ENCODE measurements around the gene SLC35B2. TPM values are rescaled to one million over a fixed set of nuclear protein-coding genes. Genes with fewer than 3 reads are reported as not detected.

The SLC35B2 gene
- total and polyA plus RNA-seq, 9 of the 15 experiments (the other 6 are each of a cell fraction or from before 2014, with no cell fraction given), result 14.5 to 59.1 (median 47.1) TPM

GRCh38 chr6:44265007-44265721, 7.8 kb upstream of the SLC35B2 start, which contains the start of gene NFKBIE (continued):
- TF ChIP-seq, protein P1, sequence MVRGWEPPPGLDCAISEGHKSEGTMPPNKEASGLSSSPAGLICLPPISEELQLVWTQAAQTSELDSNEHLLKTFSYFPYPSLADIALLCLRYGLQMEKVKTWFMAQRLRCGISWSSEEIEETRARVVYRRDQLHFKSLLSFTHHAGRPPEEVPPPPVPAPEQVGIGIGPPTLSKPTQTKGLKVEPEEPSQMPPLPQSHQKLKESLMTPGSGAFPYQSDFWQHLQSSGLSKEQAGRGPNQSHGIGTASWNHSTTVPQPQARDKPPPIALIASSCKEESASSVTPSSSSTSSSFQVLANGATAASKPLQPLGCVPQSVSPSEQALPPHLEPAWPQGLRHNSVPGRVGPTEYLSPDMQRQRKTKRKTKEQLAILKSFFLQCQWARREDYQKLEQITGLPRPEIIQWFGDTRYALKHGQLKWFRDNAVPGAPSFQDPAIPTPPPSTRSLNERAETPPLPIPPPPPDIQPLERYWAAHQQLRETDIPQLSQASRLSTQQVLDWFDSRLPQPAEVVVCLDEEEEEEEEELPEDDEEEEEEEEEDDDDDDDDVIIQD (CRISPR knock-in tag; IDR thresholded peaks at IDR 0.05), result no peak
- TF ChIP-seq ATF7 (IDR thresholded peaks at IDR 0.05) (peak; percentile 33), KDM1A (IDR thresholded peaks at IDR 0.05) (no peak), ZNF146 (CRISPR knock-in tag; IDR thresholded peaks at IDR 0.05; ENCODE audit: unreplicated experiment) (no peak), KDM4B (IDR thresholded peaks at IDR 0.05; ENCODE audit: borderline replicate concordance in 2 of 2, low read depth in 1 of 2) (0 out of 4 replicates have a peak, but pooled peaks of 1 of the 2 experiments have one; percentile 12), RBFOX2 (IDR thresholded peaks at IDR 0.05; ENCODE audit: low read depth, low read length) (peak; percentile 84), TEAD4 (IDR thresholded peaks at IDR 0.05; ENCODE audit: low read length) (no peak; the same call in 1 of the 2 replicates), TEAD4 (CRISPR knock-in tag; IDR thresholded peaks at IDR 0.05; ENCODE audit: borderline replicate concordance) (no peak), THRAP3 (IDR thresholded peaks at IDR 0.05; ENCODE audit: borderline replicate concordance) (no peak), XRCC3 (IDR thresholded peaks at IDR 0.05) (no peak), ZBTB26 (CRISPR knock-in tag; IDR thresholded peaks at IDR 0.05) (no peak), ZNF639 (CRISPR knock-in tag; conservative IDR thresholded peaks at IDR 0.05 in 1 of 2, IDR thresholded peaks at IDR 0.05 in 1 of 2) (0 out of 4 replicates have a peak, but pooled peaks of 1 of the 2 experiments have one; percentile 2), U2AF1 (optimal IDR thresholded peaks at IDR 0.05; ENCODE audit: low read depth, low read length) (no peak), E2F5 (CRISPR knock-in tag; IDR thresholded peaks at IDR 0.05) (no peak), SMARCC2 (IDR thresholded peaks at IDR 0.05; ENCODE audit: low read depth) (no peak)
- TF ChIP-seq, protein P2, sequence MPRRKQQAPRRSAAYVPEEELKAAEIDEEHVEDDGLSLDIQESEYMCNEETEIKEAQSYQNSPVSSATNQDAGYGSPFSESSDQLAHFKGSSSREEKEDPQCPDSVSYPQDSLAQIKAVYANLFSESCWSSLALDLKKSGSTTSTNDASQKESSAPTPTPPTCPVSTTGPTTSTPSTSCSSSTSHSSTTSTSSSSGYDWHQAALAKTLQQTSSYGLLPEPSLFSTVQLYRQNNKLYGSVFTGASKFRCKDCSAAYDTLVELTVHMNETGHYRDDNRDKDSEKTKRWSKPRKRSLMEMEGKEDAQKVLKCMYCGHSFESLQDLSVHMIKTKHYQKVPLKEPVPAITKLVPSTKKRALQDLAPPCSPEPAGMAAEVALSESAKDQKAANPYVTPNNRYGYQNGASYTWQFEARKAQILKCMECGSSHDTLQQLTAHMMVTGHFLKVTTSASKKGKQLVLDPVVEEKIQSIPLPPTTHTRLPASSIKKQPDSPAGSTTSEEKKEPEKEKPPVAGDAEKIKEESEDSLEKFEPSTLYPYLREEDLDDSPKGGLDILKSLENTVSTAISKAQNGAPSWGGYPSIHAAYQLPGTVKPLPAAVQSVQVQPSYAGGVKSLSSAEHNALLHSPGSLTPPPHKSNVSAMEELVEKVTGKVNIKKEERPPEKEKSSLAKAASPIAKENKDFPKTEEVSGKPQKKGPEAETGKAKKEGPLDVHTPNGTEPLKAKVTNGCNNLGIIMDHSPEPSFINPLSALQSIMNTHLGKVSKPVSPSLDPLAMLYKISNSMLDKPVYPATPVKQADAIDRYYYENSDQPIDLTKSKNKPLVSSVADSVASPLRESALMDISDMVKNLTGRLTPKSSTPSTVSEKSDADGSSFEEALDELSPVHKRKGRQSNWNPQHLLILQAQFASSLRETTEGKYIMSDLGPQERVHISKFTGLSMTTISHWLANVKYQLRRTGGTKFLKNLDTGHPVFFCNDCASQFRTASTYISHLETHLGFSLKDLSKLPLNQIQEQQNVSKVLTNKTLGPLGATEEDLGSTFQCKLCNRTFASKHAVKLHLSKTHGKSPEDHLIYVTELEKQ (CRISPR knock-in tag; IDR thresholded peaks at IDR 0.05), result no peak
- TF ChIP-seq, protein P3, sequence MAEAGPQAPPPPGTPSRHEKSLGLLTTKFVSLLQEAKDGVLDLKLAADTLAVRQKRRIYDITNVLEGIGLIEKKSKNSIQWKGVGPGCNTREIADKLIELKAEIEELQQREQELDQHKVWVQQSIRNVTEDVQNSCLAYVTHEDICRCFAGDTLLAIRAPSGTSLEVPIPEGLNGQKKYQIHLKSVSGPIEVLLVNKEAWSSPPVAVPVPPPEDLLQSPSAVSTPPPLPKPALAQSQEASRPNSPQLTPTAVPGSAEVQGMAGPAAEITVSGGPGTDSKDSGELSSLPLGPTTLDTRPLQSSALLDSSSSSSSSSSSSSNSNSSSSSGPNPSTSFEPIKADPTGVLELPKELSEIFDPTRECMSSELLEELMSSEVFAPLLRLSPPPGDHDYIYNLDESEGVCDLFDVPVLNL (CRISPR knock-in tag; IDR thresholded peaks at IDR 0.05; ENCODE audit: low read depth), result no peak

All from K562 (cell line).